Measurements from ENCODE around the gene HSPA12B. TPM values are rescaled to one million over a fixed set of nuclear protein-coding genes. Genes with fewer than 3 reads are reported as not detected.

HSPA12B gene
- polyA plus RNA-seq, 3 donors: 12.8 to 13.1 (median 13.0) TPM

Other genes with a start within 250 kb of the HSPA12B start
- not detected for gene GFRA4, start 69.3 kb upstream of the HSPA12B start, polyA plus RNA-seq (ENCODE audit: insufficient read length in 3 of 3)
- 1 to 10 TPM; 3.9 to 5.1 (median 4.2) TPM for gene ADAM33, start 50.7 kb upstream of the HSPA12B start, polyA plus RNA-seq (ENCODE audit: insufficient read length in 3 of 3)
- gene SIGLEC1, start 20.1 kb upstream of the HSPA12B start, polyA plus RNA-seq (ENCODE audit: insufficient read length in 3 of 3): under 1 TPM; 0.58 to 0.72 (median 0.60) TPM
- gene ADISSP, start 35.1 kb downstream of the HSPA12B start, polyA plus RNA-seq (ENCODE audit: insufficient read length in 3 of 3): 10 to 100 TPM; 18.0 to 23.7 (median 20.3) TPM
- gene SPEF1, start 48.8 kb downstream of the HSPA12B start, polyA plus RNA-seq (ENCODE audit: insufficient read length in 3 of 3): 1 to 10 TPM; 1.3 to 2.0 (median 2.0) TPM
- 10 to 100 TPM; 34.3 to 41.0 (median 38.6) TPM for gene CENPB, start 54.1 kb downstream of the HSPA12B start, polyA plus RNA-seq (ENCODE audit: insufficient read length in 3 of 3)
- 10 to 100 TPM; 28.9 to 34.5 (median 34.0) TPM for gene CDC25B, start 63.6 kb downstream of the HSPA12B start, polyA plus RNA-seq (ENCODE audit: insufficient read length in 3 of 3)
- 1 to 10 TPM; 8.1 to 9.3 (median 8.4) TPM for gene AP5S1, start 87.9 kb downstream of the HSPA12B start, polyA plus RNA-seq (ENCODE audit: insufficient read length in 3 of 3)
- 10 to 100 TPM; 23.9 to 28.3 (median 25.2) TPM for gene MAVS, start 114.1 kb downstream of the HSPA12B start, polyA plus RNA-seq (ENCODE audit: insufficient read length in 3 of 3)
- gene PANK2, start 156.7 kb downstream of the HSPA12B start, polyA plus RNA-seq (ENCODE audit: insufficient read length in 3 of 3): 10 to 100 TPM; 33.0 to 42.2 (median 39.7) TPM